ENCODE data around the gene ACO2. TPM values are rescaled to one million over a fixed set of nuclear protein-coding genes. Genes with fewer than 3 reads are reported as not detected.

Gene ACO2
- total and polyA plus RNA-seq, 2 of the 4 experiments (the other 2 are of a cell fraction), result 71.3 to 72.9 TPM

- Histone ChIP-seq H2BK20ac (ENCODE audit: low read depth, low read length) (no peak overlapping the region), H4K91ac (ENCODE audit: insufficient read depth, low read depth, low read length) (no peak overlapping the region), H3K9ac (ENCODE audit: low read depth, low read length) (no peak overlapping the region), H4K8ac (ENCODE audit: low read depth in 2 of 2, low read length in 2 of 2) (no peak overlapping the region), H4K5ac (ENCODE audit: low read depth, low read length) (no peak overlapping the region), H3K4me2 (ENCODE audit: low read depth, low read length) (no peak overlapping the region), H3K9me3 (ENCODE audit: control insufficient read depth, insufficient read depth, low read length) (no peaks in the 10 kb centered on the region), H4K20me1 (ENCODE audit: insufficient read depth, low read length) (0 out of 2 replicates have a peak, but pooled peaks cover 7% of the 10 kb centered on the region), H3K4me3 (ENCODE audit: insufficient read depth, low read depth, low read length) (no peak overlapping the region), H3K23ac (ENCODE audit: low read depth, low read length) (no peak overlapping the region), H2AK9ac (replicated peaks; ENCODE audit: low read depth, low read length, poor library complexity) (no peak overlapping the region), H2BK120ac (ENCODE audit: low read depth, low read length) (no peak overlapping the region), H2AFZ (replicated peaks; ENCODE audit: low read length, poor library complexity) (no peak overlapping the region), H3K14ac (replicated peaks; ENCODE audit: low read depth, low read length) (no peak overlapping the region), H2AK5ac (ENCODE audit: low read depth, low read length) (no peak overlapping the region), H3K56ac (ENCODE audit: extremely low read depth, insufficient read depth, low read length) (no peak overlapping the region), H3K36me3 (ENCODE audit: control insufficient read depth, insufficient read depth, low read length) (peaks cover 24% of the 10 kb centered on the region), H3K18ac (ENCODE audit: low read depth, low read length) (no peak overlapping the region), H3K79me1 (ENCODE audit: low read depth in 1 of 2, low read length in 2 of 2) (peaks cover 11 to 48% of the 10 kb centered on the region in 2 experiments; a peak in 3 of 4 replicates), H3K9me1 (ENCODE audit: insufficient read depth, low read length) (peaks cover 7% of the 10 kb centered on the region), H3K27me3 (ENCODE audit: control insufficient read depth, insufficient read depth, low read length) (no peaks in the 10 kb centered on the region), H3K4ac (ENCODE audit: low read depth, low read length) (no peak overlapping the region), H2BK5ac (ENCODE audit: low read depth, low read length, poor library complexity, severe bottlenecking) (no peak overlapping the region), H2BK15ac (ENCODE audit: low read depth, low read length) (no peak overlapping the region), H3K4me1 (ENCODE audit: control insufficient read depth, insufficient read depth, low read length) (peaks cover 15% of the 10 kb centered on the region), H3K27ac (ENCODE audit: insufficient read depth, low read length) (no peak overlapping the region)
- ATAC-seq (ENCODE audit: low read depth), result no peak
- WGBS, 2 experiments (ENCODE audit: extremely low coverage in 2 of 2, insufficient read length in 1 of 2), result no CpG with 5 or more reads among the region's 12 CpGs
- TF ChIP-seq FOS (IDR thresholded peaks at IDR 0.05; ENCODE audit: low read depth, low read length) (no peak), MAZ (IDR thresholded peaks at IDR 0.05; ENCODE audit: borderline replicate concordance, low read depth, low read length) (no peak), SMC3 (IDR thresholded peaks at IDR 0.05; ENCODE audit: low read depth, low read length) (peak; percentile 7; the same call in 1 of the 2 replicates), RCOR1 (IDR thresholded peaks at IDR 0.05; ENCODE audit: insufficient replicate concordance, low read length) (no peak), BHLHE40 (IDR thresholded peaks at IDR 0.05; ENCODE audit: low read depth, low read length) (no peak), MXI1 (IDR thresholded peaks at IDR 0.05; ENCODE audit: borderline replicate concordance, low read depth, low read length) (no peak)
- TF ChIP-seq, protein P1, sequence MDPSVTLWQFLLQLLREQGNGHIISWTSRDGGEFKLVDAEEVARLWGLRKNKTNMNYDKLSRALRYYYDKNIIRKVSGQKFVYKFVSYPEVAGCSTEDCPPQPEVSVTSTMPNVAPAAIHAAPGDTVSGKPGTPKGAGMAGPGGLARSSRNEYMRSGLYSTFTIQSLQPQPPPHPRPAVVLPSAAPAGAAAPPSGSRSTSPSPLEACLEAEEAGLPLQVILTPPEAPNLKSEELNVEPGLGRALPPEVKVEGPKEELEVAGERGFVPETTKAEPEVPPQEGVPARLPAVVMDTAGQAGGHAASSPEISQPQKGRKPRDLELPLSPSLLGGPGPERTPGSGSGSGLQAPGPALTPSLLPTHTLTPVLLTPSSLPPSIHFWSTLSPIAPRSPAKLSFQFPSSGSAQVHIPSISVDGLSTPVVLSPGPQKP (IDR thresholded peaks at IDR 0.05; ENCODE audit: borderline replicate concordance, low read depth, low read length), result no peak
- in situ Hi-C loops (cut with MboI; ENCODE audit: low sequenced_read_pairs), result loop anchor here (25.0 kb wide), 1 partner anchor 571 kb away; no protein-coding TSS in a partner anchor
- intact Hi-C loops (cut with micrococcal nuclease), result no loop called here
- no peak for DNase-seq
- BruUV-seq (replicated peaks), result no TSS peak
- POLR2A ChIA-PET (ENCODE audit: unreplicated experiment), result no interaction called here
- CTCF ChIA-PET, result no interaction called here
- dilution Hi-C loops (cut with HindIII; ENCODE audit: low sequenced_read_pairs, unreplicated experiment), result no loop called here
These were observed 39.9 kb downstream of the ACO2 start for GRCh38 chr22:41508770-41509170.
